Measurements from ENCODE around the gene GLYR1.
"Not testable (repeated sequence)": the region's sequence is repeated elsewhere in the genome, so short reads cannot be mapped to it uniquely, and the experiment has no call there.

Gene GLYR1

DNA sequence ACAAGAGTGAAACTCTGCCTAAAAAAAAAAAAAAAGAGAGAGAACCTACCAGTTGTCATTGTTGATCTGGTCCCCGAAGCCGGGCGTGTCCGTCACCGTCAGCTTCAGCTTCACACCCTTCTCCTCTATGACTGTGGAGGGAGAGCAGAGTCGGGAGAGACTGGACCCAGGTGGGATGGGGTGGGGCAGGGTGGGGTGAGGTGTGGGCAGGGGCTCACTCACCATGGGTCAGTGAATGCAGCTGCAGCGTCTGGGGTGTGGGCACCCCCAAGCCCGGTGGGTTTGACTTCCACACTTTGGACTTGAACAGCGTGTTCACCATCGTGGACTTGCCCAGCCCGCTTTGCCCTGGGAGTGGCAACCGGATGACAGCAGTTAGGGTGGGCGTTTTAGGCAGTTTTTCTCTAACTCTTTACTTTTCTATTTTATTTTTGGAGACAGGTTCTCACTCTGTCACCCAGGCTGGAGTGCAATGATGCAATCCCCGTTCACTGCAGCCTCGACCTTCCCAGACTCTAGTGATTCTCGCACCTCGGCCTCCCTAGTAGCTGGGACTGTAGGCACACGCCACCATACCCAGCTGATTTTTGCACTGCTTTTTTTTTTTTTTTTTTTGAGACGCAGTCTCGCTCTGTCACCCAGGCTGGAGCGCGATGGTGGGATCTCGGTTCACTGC lies 61.2 kb downstream of the GLYR1 start:
- DNase-seq, result no peak

DNA sequence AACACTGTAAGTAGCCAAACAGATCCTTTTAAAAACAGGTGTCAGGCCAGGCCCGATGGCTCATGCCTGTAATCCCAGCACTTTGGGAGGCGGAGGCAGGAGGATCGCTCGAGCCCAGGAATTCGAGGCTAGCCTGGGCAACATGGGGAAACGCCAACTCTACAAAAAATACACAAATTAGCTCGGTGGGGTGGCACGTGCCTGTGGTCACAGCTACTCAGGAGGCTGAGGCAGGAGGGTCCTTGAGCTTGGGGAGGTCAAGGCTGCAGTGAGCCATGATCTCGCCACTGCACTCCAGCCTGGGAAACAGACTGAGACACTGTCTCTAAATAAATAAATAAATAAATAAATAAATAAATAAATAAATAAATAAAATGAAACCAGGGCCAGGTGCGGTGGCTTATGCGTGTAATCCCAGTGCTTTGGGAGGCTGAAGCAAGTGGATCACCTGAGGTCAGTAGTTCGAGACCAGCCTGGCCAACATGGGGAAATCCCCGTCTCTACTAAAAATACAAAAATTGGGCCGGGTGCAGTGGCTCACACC lies 62.6 kb downstream of the GLYR1 start:
- not testable (repeated sequence) for DNase-seq

- DNase-seq, result no peak
These were observed 63.1 kb downstream of the GLYR1 start for GRCh38 chr16:4783951-4784336.

DNA sequence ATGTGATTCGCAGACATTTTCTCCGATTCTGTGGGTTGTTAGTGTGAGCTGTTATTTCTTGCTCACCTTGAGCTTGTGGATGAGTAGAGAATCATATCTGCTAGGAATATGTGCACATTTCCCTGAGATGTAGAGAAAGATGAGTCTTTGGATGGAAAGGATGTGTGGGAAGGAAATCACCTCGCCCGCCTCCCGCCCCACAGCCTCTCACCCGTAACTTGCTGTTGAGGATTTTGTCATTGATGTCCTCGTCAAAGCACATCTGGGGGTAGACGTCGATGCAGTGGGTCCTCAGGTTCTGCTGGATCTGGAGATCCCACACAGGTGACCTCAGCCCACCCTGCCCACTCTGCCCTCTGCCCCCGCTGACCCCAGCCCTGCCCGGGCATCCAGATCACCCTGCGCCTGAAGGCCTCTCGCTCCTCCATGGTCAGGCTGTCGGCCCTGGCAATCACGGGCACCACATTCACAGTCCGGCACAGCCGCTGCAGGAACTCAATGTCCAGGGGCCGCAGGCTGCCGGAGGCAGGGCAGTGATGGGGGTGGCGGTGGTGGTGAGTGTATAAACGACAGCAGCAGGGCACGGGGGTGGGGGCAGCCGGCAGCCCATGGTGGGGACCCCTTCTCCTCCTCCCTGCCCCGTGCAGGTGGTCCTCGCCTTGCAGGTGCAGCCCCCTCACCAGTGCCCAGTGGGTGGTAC lies 63.7 kb downstream of the GLYR1 start:
- DNase-seq, result no peak

DNA sequence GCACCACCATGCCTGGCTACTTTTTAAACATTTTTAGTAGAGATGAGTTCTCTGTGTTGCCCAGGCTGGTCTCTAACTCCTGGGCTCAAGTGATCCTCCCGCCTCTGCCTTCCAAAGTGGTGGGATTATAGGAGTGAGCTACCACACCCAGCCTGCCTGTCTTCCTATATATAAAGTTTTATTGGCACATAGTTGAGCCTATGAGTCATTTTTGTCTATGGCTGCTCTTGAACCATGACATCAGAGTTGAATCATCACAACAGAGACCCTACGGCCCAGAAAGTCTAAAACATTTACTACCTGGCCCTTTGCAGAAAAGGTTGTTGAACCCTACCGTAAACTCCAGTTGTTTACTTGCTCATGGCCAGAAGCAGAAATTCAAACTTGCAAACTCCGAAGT lies 66.9 kb downstream of the GLYR1 start:
- DNase-seq, result no peak

GRCh38 chr16:4778050-4778392 lies 69.1 kb downstream of the GLYR1 start:
- DNase-seq, result no peak

- no peak for DNase-seq
These were observed 69.6 kb downstream of the GLYR1 start for GRCh38 chr16:4777339-4778049.

DNA sequence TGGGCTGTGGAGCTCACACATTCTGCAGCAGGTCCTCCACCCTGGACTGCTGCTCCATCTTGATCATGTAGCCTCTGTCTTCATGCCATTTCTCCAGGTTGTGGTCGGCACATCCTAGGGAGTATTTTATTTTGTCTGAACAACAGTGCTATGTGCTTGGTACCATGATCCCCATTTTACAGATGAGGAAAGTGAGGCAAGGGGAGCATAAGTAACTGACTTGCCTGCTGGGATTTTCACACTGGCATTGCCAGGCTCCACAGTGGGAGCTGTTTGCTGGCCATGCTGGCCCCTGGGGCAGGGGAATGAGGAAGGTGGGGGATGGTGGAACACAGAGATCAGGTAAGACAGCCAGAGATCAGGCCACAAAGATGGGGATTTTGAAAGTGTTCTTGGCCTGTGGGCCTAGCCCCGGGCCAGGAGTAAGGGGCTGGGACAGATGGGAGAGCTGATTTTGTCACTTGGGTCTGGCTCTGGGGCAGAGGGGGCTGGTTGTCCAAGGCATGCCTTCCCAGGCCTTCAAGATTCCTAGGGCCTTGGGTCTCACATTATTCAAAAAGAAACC lies 70.9 kb downstream of the GLYR1 start:
- DNase-seq, result no peak

DNA sequence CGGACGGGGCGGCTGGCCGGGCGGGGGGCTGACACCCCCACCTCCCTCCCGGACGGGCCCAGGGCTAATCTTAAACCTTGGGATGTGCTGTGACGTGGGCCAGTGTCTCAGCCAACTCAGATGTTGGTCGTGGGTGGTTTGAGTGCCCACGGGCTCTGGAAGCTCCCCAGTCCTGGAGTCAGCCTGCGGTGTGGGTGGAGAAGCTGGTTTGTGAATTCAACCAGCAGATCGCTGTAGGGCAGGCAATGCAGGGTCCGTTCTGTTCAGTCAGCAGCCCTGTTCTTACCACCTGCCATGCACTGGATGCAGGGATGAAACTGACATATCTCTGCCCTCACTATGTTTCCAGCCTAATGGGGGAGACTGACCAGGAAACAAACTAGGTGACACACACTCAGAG lies 72.1 kb downstream of the GLYR1 start:
- DNase-seq, result no peak

GRCh38 chr16:4772351-4772750 lies 74.7 kb downstream of the GLYR1 start:
- DNase-seq, result no peak

DNA sequence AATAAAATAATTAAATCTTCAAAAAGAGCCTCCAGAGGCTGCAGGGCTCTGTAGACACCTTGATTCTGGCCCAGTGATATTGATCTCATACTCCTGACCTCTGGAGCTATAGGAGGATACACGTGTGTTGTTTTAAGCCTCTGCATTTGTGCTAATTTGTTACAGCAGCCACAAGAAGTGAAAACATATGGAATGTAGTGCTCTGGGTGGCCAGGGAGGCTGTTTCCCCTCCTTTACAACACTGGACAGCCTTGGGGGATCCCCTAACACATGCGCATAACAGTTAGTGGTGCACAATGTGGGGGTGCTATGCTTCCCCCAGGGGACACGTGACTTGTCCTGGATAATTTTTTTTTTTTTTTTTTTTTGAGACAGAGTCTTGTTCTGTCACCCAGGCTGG lies 75.4 kb downstream of the GLYR1 start:
- no peak for DNase-seq

- DNase-seq, result no peak
These were observed 77.8 kb downstream of the GLYR1 start for GRCh38 chr16:4769306-4769638.

DNA sequence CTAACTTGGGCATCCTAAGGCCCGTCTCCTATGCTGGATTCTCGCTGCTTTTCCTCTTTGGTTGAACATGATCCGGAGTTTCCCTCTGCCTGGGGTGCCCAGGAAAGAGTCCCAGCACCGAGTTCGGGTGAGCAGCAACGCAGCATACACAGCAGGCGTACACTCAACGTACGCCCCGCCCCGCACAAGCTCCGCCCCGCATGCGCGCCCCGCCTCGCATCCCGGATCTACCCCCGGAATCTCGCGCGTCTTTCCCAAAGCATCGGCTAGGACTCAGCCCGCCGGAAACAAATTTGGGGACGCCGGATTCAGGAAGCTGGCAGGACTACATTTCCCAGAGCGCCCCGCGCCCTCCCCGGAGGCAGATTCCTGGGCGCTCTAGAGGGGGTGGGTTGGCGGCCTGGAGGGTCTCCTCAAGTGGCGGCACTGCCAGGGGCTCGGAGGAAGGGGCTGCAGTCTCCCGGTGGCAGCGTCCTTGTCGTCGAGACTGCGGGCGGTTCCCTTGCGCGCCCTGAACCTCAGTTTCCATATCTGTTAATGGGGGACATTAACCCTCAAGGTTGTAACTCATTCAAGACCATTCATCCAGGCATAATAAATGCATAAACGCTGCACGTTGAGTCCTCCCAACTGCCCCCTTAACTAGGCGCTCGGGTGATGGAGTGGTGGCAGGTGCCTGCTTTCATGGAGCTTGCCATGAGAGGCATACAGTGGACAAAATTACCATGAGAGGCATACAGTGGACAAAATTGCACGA lies 78.4 kb downstream of the GLYR1 start:
- DNase-seq, result peak; percentile 71 to 86

GRCh38 chr16:4767872-4768548 lies 79.1 kb downstream of the GLYR1 start:
- DNase-seq, result no peak

DNA sequence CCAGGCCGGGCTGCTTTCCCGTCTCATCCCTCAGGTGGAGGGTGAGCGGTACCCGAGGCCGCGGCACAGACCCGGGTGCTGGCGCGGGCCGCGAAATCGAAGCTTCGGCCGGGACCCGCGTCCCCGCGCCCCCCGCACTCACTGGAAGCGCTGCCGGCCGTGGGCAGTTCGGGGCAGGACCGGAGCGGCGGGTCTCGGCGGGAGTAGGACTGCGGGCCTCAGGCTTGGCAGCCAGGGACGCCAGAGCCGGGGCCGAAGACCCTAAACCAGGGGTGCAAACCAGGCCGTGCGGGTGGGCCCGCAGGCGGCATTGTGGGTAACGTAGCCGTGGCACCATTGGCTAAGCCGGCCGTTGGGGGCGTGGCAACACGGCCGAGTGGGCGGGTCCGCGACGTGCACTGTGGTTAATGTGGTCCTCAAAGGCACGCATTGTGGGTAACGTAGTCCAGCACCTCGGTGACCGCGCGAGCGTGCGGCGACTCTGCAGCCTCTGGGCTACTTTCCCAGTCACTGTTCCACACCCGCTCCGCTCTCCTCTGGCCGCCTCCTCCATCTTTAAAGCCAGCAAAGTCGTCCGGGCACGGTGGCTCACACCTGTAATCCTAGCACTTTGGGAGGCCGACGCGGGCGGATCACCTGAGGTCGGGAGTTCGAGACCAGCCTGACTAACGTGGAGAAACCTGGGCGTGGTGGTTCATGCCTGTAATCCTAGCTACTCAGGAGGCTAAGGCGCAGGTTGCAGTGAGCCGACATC lies 80.0 kb downstream of the GLYR1 start, which contains the start of gene ZNF500:
Gene ZNF500 (minus strand): TSS at position 288 of the 754 bp plus-strand sequence. CDS start 1,184 bp downstream, outside the sequence.
- peak; percentile 58 to 86 for DNase-seq

GRCh38 chr16:4765511-4766474 lies 81.3 kb downstream of the GLYR1 start:
- DNase-seq, result no peak

DNA sequence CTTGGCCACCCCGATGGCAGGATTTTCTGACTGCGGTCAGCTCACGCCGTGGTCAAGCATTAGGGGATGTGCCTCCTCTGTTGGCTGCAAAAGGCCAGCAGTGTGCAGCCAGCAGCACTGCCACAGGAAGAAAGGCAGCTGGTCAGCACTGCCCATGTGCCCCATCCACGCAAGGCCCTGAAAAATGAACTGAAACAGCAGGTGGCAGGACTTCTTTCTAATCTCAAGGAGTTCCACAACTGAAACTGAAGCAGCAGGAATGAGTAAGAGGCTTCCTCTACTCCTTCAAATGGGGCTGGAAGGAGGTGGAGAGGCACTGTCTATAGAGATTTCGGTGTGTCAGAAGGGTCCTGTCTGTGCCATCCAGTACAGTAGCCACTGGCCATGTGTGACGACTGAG lies 83.3 kb downstream of the GLYR1 start:
- DNase-seq, result no peak

DNA sequence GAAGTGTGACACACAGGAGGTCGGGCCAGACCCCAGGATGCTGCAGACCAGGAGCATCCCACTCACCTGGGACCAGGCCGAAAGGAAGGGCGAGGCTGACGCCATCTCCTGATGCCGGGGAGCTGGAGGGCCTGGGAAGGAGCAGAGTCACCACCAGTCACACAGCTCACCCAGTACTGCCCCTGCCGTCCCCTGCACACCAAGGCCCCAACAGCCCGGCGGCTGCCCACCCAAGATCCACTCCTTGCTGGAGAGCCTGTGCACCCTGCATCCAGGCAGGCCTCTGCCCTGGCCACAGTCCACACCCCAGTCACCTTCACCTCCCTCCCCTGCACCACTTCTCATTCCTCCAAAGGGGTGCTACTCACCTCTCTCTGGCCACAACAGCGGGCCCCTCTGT lies 84.9 kb downstream of the GLYR1 start:
- no peak for DNase-seq

GRCh38 chr16:4760221-4760910 lies 86.7 kb downstream of the GLYR1 start:
- DNase-seq, result no peak

DNA sequence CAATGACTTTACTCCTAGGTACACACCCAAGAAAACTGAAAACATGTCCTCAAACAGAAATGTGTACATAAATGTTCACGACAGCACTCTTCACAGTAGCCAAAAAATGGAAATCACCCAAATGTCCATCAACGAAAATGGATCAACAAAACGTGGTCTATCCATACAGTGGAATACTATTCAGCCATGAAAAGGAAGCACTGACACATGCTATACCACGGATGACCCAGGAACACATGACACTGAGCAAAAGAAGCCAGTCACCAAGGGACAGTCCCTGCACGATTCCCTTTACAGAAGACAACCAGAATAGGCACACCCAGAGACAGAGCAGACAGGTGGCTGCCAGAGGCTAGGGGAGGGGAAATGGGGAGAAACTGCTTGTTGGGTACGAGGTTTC lies 91.4 kb downstream of the GLYR1 start:
- DNase-seq, result no peak
